GM12874 (cell line): Measurements from ENCODE around the gene PCNX1.

Experiments used
- TF ChIP-seq, protein P1 (sequence below): IDR thresholded peaks from 2 replicates; pipeline ENCODE4 v1.5.1; 2011; ENCODE audit warnings: low read depth, mild to moderate bottlenecking, control low read depth, low read length, moderate library complexity; ENCODE audit not compliant: insufficient read depth

PCNX1 gene

DNA sequence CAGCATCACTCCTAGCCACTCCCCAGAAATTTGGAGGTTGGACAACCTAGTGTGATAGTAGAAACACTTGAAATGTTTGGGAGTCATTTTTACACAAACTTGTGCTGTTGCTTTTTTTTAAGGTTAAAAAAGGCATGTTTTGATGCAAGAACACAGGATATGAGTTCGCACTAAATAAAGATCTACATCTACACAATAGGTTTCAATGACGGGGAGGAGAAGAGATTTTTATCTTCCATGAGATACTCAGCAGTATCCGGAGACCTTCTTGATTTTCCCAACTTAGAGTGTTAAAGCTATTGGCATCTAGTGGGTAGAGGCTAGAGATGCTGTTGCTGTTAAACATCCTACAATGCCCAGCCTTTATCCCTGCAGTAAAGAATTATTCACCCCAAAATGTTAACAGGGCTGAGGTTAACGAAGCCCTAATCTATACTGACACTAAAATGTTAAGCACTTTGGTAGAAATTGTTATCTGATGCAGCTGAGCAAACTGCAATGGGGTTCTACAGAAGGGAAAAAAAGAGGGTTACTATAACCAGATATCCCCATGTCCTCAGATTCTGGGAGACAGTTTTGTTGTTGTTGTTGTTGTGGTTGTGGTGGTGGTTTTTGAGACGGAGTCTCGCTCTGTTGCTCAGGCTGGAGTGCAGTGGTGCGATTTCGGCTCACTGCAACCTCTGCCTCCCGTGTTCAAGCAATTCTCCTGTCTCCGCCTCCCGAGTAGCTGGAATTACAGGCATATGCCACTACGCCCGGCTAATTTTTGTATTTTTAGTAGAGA lies 14.0 kb upstream of the PCNX1 start:
- TF ChIP-seq, protein P1, sequence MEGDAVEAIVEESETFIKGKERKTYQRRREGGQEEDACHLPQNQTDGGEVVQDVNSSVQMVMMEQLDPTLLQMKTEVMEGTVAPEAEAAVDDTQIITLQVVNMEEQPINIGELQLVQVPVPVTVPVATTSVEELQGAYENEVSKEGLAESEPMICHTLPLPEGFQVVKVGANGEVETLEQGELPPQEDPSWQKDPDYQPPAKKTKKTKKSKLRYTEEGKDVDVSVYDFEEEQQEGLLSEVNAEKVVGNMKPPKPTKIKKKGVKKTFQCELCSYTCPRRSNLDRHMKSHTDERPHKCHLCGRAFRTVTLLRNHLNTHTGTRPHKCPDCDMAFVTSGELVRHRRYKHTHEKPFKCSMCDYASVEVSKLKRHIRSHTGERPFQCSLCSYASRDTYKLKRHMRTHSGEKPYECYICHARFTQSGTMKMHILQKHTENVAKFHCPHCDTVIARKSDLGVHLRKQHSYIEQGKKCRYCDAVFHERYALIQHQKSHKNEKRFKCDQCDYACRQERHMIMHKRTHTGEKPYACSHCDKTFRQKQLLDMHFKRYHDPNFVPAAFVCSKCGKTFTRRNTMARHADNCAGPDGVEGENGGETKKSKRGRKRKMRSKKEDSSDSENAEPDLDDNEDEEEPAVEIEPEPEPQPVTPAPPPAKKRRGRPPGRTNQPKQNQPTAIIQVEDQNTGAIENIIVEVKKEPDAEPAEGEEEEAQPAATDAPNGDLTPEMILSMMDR = no peak

- TF ChIP-seq, protein P1 = no peak
Measured at GRCh38 chr14:70893858-70894291, 13.4 kb upstream of the PCNX1 start.

- TF ChIP-seq, protein P1 = no peak
Measured at GRCh38 chr14:70894868-70895267, 12.4 kb upstream of the PCNX1 start.

DNA sequence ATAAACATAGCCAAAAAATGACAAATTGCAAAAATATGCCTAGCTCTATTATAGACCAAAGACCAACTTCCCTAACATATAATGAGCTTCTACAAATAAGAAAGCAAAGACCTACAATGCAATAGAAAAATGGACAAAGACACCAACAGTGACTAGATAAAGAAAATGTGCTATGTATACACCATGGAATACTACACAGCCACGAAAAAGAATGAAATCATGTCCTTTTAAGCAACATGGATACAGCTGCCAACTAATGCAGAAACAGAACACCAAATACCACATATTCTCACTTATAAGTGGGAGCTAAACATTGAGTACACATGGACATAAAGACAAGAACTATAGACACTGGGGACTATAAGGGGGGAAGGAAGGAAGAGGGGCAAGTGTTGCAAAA lies 10.9 kb upstream of the PCNX1 start:
- TF ChIP-seq, protein P1 = no peak

- TF ChIP-seq, protein P1 = no peak
Measured at GRCh38 chr14:70896981-70897380, 10.3 kb upstream of the PCNX1 start.

- TF ChIP-seq, protein P1 = no peak
Measured at GRCh38 chr14:70897464-70897863, 9.8 kb upstream of the PCNX1 start.

DNA sequence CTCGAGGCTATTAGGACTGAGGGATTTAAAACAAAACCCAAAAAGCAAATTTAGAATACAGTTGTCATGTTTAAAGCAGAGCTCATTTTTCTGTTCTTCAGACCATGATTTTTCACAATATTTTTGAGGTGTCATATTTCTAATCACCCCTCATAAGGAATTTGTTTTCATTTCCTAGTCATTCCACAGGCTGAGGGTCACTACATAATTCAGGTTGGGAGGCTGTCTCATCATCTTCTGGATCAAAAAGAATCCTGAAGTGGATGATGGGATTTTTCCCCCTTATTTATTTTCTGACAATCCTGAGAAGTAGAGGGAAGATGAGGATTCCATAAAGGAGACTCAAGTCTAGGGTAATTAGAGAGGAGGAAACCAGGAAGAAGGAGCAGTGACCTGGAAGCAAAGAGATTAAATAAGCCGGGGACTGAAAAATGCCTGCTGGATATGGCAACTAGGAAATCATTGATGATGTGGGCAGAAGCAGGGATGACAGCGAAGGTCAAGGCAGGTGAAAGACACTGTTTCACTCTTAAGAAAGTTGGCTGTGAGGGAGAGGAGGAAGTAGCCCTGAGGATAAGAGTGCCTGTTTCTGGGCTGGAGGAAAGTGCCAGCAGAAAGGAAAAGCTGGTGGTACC lies 9.0 kb upstream of the PCNX1 start:
- TF ChIP-seq, protein P1 = no peak
